Adrenal gland (tissue), 12 donors: ENCODE measurements around the gene AGPAT3. TPM values are rescaled to one million over a fixed set of nuclear protein-coding genes. Genes with fewer than 3 reads are reported as not detected.

Experiments used
- DNase-seq, 7 donors: peaks; one replicate each; pipeline ENCODE4 v3.0.0-alpha.2; 2019 to 2020
- H3K27ac ChIP-seq, 5 donors: fragments of 200-600 bp; sonication (generic) in 4 of 5; 1 replicate in 3 of 5; 2 replicates in 2 of 5; pipeline versions ENCODE4 v1.5.1 to v1.8.0; 2016 to 2020; ENCODE audit warnings: mild to moderate bottlenecking in 1 of 5
- H3K27me3 ChIP-seq: fragments of 200-600 bp; 2 replicates; pipeline ENCODE4 v1.8.0; 2021
- H3K36me3 ChIP-seq, 2 donors: fragments of 200-600 bp; replicated peaks in 1 of 2; 1 replicate in 1 of 2; 2 replicates in 1 of 2; pipeline versions ENCODE4 v1.5.1 to v1.8.0; 2018 to 2022
- H3K4me1 ChIP-seq, 2 donors: fragments of 200-600 bp; replicated peaks in 1 of 2; 1 replicate in 1 of 2; 2 replicates in 1 of 2; pipeline versions ENCODE4 v1.5.1 to v1.8.0; 2018 to 2021
- H3K4me3 ChIP-seq, 4 donors: fragments of 200-600 bp; sonication (generic) in 3 of 4; one replicate each; pipeline ENCODE4 v1.5.1; 2016 to 2018
- H3K9me3 ChIP-seq, 3 donors: fragments of 200-600 bp; sonication (generic) in 1 of 3; replicated peaks in 1 of 3; 1 replicate in 2 of 3; 2 replicates in 1 of 3; pipeline versions ENCODE4 v1.5.1 to v1.8.0; 2016 to 2021
- POLR2A ChIP-seq, 2 donors: fragments of 450-650 bp; IDR thresholded peaks; one replicate each; pipeline ENCODE4 v1.6.1; 2017; ENCODE audit warnings: antibody characterized with exemption in 2 of 2, mild to moderate bottlenecking in 2 of 2, moderate library complexity in 1 of 2
- WGBS, 4 donors: extraction: QIAGEN DNeasy Blood & Tissue Kit in 2 of 4; methylation state at CpG; one replicate each; pipeline versions ENCODE4 v1.1.5 to v1.1.7; 2013 to 2017; 5-methylcytosine and 5-hydroxymethylcytosine counted together
- intact Hi-C, 2 donors: fragments of 100-400 bp; cut with DNase I; formaldehyde crosslinking; loops; one replicate each; pipeline versions ENCODE4 v1.14.1 to v1.15.0; 2022 to 2023
- polyA plus RNA-seq, 3 donors: library from polyadenylated mRNA; stranded (reverse); fragments of 200-250 nt in 2 of 3; fragments of 350-450 nt in 1 of 3; fragmentation: Illumina TruSeq in 1 of 3; extraction: RNeasy Lipid Tissue Mini Kit (QIAGEN cat#74804) in 1 of 3; gene quantifications; one replicate each; pipeline ENCODE4 v1.2.3, GENCODE V29; 2013 to 2014
- total RNA-seq, 9 donors: library from RNA; depleted of rRNA in 4 of 9; stranded (reverse); fragments of >200 nt in 4 of 9; fragments of 120-200 nt in 1 of 9; fragmentation: NEBNext Ultra II Directional in 1 of 9; extraction: Animal tissue kit (Norgen Biotek cat#: 25700) in 1 of 9; gene quantifications; one replicate each; pipeline versions ENCODE4 v1.1.0 to v1.2.4, GENCODE V29; 2013 to 2023
- TF ChIP-seq, protein P1 (sequence below), 6 experiments: fragments of 450-650 bp in 4 of 6; fragments of 200-600 bp in 2 of 6; sonication (generic) in 1 of 6; IDR thresholded peaks; 1 replicate in 5 of 6; 2 replicates in 1 of 6; pipeline versions ENCODE4 v1.5.1 to v1.8.0; 2016 to 2021; ENCODE audit warnings: antibody characterized with exemption in 6 of 6, mild to moderate bottlenecking in 2 of 6, moderate library complexity in 1 of 6
- donor health status: healthy with polysubstance abuse.
- donor health status: Bipolar disorder and iron deficiency.
- donor health status: DM: yes; HTN: yes; CAD: no.
- donor health status: DM: no; HTN: no; CAD: no.
- donor health status: DM: no; HTN: no; CAD: no.
- donor health status: DM: yes; HTN: yes; CAD: no.

Gene AGPAT3
- total and polyA plus RNA-seq, 12 donors, result 25.3 to 88.9 (median 47.8) TPM

- H3K27me3 ChIP-seq, result no peaks in the 10 kb centered on the region
- no peak for TF ChIP-seq POLR2A (IDR thresholded peaks at IDR 0.05)
- TF ChIP-seq, protein P1, sequence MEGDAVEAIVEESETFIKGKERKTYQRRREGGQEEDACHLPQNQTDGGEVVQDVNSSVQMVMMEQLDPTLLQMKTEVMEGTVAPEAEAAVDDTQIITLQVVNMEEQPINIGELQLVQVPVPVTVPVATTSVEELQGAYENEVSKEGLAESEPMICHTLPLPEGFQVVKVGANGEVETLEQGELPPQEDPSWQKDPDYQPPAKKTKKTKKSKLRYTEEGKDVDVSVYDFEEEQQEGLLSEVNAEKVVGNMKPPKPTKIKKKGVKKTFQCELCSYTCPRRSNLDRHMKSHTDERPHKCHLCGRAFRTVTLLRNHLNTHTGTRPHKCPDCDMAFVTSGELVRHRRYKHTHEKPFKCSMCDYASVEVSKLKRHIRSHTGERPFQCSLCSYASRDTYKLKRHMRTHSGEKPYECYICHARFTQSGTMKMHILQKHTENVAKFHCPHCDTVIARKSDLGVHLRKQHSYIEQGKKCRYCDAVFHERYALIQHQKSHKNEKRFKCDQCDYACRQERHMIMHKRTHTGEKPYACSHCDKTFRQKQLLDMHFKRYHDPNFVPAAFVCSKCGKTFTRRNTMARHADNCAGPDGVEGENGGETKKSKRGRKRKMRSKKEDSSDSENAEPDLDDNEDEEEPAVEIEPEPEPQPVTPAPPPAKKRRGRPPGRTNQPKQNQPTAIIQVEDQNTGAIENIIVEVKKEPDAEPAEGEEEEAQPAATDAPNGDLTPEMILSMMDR (IDR thresholded peaks at IDR 0.05), result no peak
- WGBS, 4 donors, result 66 to 75% (median 71%) methylated on average over 6 to 12 of the region's 12 CpGs
- peaks cover 0 to 14% (median 0%) of the 10 kb centered on the region in 3 donors for H3K9me3 ChIP-seq
- peaks cover 0 to 8% of the 10 kb centered on the region in 2 donors for H3K4me1 ChIP-seq
- no peaks in the 10 kb centered on the region for H3K36me3 ChIP-seq
- H3K4me3 ChIP-seq, result no peak overlapping the region
- H3K27ac ChIP-seq, result no peak overlapping the region
- intact Hi-C loops, result loop anchor here in 1 of 2 donors (10.0 kb wide), 2 partner anchors 50 to 140 kb away; no protein-coding TSS in a partner anchor
- no peak for DNase-seq
These were observed 79.7 kb downstream of the AGPAT3 start for GRCh38 chr21:43944757-43945156.

- DNase-seq, result no peak
- intact Hi-C loops, result loop anchor here in 1 of 2 donors (10.0 kb wide), 2 partner anchors 54 to 144 kb away; no protein-coding TSS in a partner anchor
- H3K9me3 ChIP-seq, result peaks cover 0 to 14% (median 0%) of the 10 kb centered on the region in 3 donors
- H3K27me3 ChIP-seq, result no peaks in the 10 kb centered on the region
- WGBS, 4 donors, result 95 to 98% (median 96%) methylated on average over 5 to 6 of the region's 6 CpGs
- peaks cover 0 to 8% of the 10 kb centered on the region in 2 donors for H3K4me1 ChIP-seq
- H3K36me3 ChIP-seq, result no peaks in the 10 kb centered on the region
- no peak overlapping the region for H3K4me3 ChIP-seq
- no peak overlapping the region for H3K27ac ChIP-seq
- TF ChIP-seq, protein P1 (IDR thresholded peaks at IDR 0.05), result no peak
- no peak for TF ChIP-seq POLR2A (IDR thresholded peaks at IDR 0.05)
These were observed 83.9 kb downstream of the AGPAT3 start for GRCh38 chr21:43948740-43949498.

GRCh38 chr21:43949499-43950208 is 84.6 kb downstream of the AGPAT3 start:
- intact Hi-C loops, result loop anchor here in 1 of 2 donors (10.0 kb wide), 2 partner anchors 55 to 145 kb away; no protein-coding TSS in a partner anchor
- Histone ChIP-seq H3K27ac (no peak overlapping the region), H3K36me3 (no peaks in the 10 kb centered on the region), H3K9me3 (peaks cover 0 to 14% (median 0%) of the 10 kb centered on the region in 3 donors), H3K4me3 (no peak overlapping the region), H3K27me3 (no peaks in the 10 kb centered on the region), H3K4me1 (peaks cover 0 to under 1% of the 10 kb centered on the region in 2 donors)
- no peak for TF ChIP-seq POLR2A (IDR thresholded peaks at IDR 0.05)
- TF ChIP-seq, protein P1 (IDR thresholded peaks at IDR 0.05), result no peak
- 89 to 97% (median 92%) methylated on average over 6 to 7 of the region's 7 CpGs for WGBS, 4 donors
- no peak for DNase-seq

GRCh38 chr21:43950481-43950880 is 85.5 kb downstream of the AGPAT3 start:
- peaks cover 0 to 14% (median 0%) of the 10 kb centered on the region in 3 donors for H3K9me3 ChIP-seq
- no peaks in the 10 kb centered on the region for H3K36me3 ChIP-seq
- no peak overlapping the region for H3K27ac ChIP-seq
- 96 to 97% (median 97%) methylated on average over 19 of the region's 19 CpGs for WGBS, 4 donors
- DNase-seq, result no peak
- H3K27me3 ChIP-seq, result no peaks in the 10 kb centered on the region
- TF ChIP-seq POLR2A (IDR thresholded peaks at IDR 0.05), result no peak
- TF ChIP-seq, protein P1 (IDR thresholded peaks at IDR 0.05), result no peak
- H3K4me3 ChIP-seq, result no peak overlapping the region
- no peaks in the 10 kb centered on the region for H3K4me1 ChIP-seq
- intact Hi-C loops, result no loop called here
